Astrocyte (in vitro differentiated cells and primary cell): Measurements from ENCODE around the gene PCBD2. TPM values are rescaled to one million over a fixed set of nuclear protein-coding genes. Genes with fewer than 3 reads are reported as not detected.

Experiments
- DNase-seq: peaks from one replicate; pipeline ENCODE4 v3.0.0-alpha.2; 2010; ENCODE audit warnings: low read depth
- FAIRE-seq: peaks from 2 replicates; lab custom pipeline; 2011; peaks lifted over from hg19 to GRCh38; lab: Jason Lieb, UNC
- H2AFZ ChIP-seq: 2 replicates; pipeline ENCODE4 v1.6.0; 2012; ENCODE audit warnings: low read depth, low read length, inconsistent platforms
- H3K27ac ChIP-seq: 2 replicates; pipeline ENCODE4 v1.5.1; 2011; ENCODE audit warnings: low read depth, low read length, inconsistent platforms
- H3K27me3 ChIP-seq: 2 replicates; pipeline ENCODE4 v1.6.0; 2011; ENCODE audit warnings: low read length, inconsistent platforms; ENCODE audit not compliant: insufficient read depth
- H3K36me3 ChIP-seq: 2 replicates; pipeline ENCODE4 v1.5.1; 2011; ENCODE audit warnings: low read length, inconsistent platforms; ENCODE audit not compliant: insufficient read depth
- H3K4me1 ChIP-seq: 2 replicates; pipeline ENCODE4 v1.5.1; 2011; ENCODE audit warnings: low read length, inconsistent platforms; ENCODE audit not compliant: insufficient read depth
- H3K4me2 ChIP-seq: 2 replicates; pipeline ENCODE4 v1.6.0; 2012; ENCODE audit warnings: low read length, inconsistent platforms
- H3K4me3 ChIP-seq: 2 replicates; pipeline ENCODE4 v1.5.1; 2011; ENCODE audit warnings: low read depth, mild to moderate bottlenecking, low read length, inconsistent platforms; ENCODE audit not compliant: insufficient read depth
- H3K79me2 ChIP-seq: 2 replicates; pipeline ENCODE4 v1.6.0; 2012; ENCODE audit warnings: mild to moderate bottlenecking, low read length, inconsistent platforms; ENCODE audit not compliant: insufficient read depth
- H3K9ac ChIP-seq: 2 replicates; pipeline ENCODE4 v1.6.0; 2012; ENCODE audit warnings: mild to moderate bottlenecking, low read length, inconsistent platforms
- H3K9me3 ChIP-seq: 2 replicates; pipeline ENCODE4 v1.5.1; 2012; ENCODE audit warnings: low read depth, mild to moderate bottlenecking, low read length, inconsistent platforms; ENCODE audit not compliant: insufficient read depth
- H4K20me1 ChIP-seq: 2 replicates; pipeline ENCODE4 v1.6.0; 2012; ENCODE audit warnings: low read length, inconsistent platforms; ENCODE audit not compliant: insufficient read depth
- H3K27ac Mint-ChIP-seq: one replicate; pipeline ENCODE4 v1.8.0; 2021; ENCODE audit warnings: mild to moderate bottlenecking, mixed read lengths; ENCODE audit not compliant: unreplicated experiment
- H3K27me3 Mint-ChIP-seq: one replicate; pipeline ENCODE4 v1.8.0; 2021; ENCODE audit warnings: low read depth, mixed read lengths; ENCODE audit not compliant: unreplicated experiment
- H3K36me3 Mint-ChIP-seq: one replicate; pipeline ENCODE4 v1.8.0; 2021; ENCODE audit warnings: low read depth, mixed read lengths; ENCODE audit not compliant: unreplicated experiment
- H3K4me1 Mint-ChIP-seq: one replicate; pipeline ENCODE4 v1.8.0; 2021; ENCODE audit warnings: low read depth, mixed read lengths; ENCODE audit not compliant: unreplicated experiment
- H3K4me3 Mint-ChIP-seq: one replicate; pipeline ENCODE4 v1.8.0; 2021; ENCODE audit warnings: mild to moderate bottlenecking, moderate library complexity, mixed read lengths; ENCODE audit not compliant: unreplicated experiment
- H3K9me3 Mint-ChIP-seq: one replicate; pipeline ENCODE4 v1.8.0; 2021; ENCODE audit warnings: mild to moderate bottlenecking, mixed read lengths; ENCODE audit not compliant: unreplicated experiment
- EZH2 ChIP-seq: IDR thresholded peaks from 2 replicates; pipeline ENCODE4 v1.6.1; 2012; ENCODE audit warnings: mild to moderate bottlenecking, low read length, inconsistent platforms; ENCODE audit not compliant: insufficient read depth
- total RNA-seq: library from RNA; stranded (reverse); gene quantifications from 2 replicates; pipeline ENCODE4 v1.2.1, GENCODE V29; 2021
- TF ChIP-seq, protein P1 (sequence below): IDR thresholded peaks from 2 replicates; pipeline ENCODE4 v1.5.1; 2011; ENCODE audit warnings: low read depth, mild to moderate bottlenecking, inconsistent platforms, low read length, moderate library complexity; ENCODE audit not compliant: insufficient read depth

The PCBD2 gene
- total RNA-seq, 1 donor from 2014 or later, result 10.2 TPM

DNA sequence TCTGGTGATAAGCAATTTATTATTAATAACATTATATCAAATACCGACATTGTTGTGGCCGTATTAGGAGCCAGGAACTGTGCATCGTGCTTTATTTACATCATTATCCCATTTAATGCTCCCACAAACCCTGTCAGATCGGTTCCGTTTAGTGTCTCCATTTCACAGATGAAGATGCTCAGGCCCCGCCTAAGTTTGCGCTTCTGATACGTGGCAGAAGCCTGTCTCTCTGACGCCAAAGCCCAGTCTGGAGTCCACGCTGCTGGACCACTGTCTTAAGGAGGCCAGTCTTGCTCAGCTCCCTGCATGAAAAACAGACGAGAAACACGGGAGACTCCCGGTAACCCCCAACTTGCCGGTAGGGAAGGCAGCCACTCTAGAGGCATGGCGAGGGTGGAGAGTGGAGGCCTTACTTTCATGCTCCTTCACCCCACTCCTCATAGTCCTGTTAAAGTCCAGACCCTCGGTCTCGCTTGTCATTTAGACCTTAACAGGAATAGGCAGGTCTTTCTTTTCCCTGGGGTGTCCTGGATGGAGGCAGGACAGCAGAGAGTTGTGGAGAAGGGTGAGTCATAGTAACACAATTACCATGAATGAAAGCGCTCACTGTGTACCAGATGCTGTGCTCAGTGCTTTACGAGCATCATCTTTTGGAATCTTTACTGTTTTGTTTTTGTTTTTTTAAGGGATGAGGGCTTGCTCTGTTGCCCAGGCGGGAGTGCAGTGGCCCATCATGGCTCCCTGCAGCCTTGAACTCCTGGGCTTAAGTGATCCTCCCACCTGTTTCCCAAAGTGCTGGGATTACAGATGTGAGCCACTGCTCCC, 29.9 kb upstream of the PCBD2 start:
- Mint-ChIP-seq H3K4me3 (peak overlapping the region; percentile 96), H3K4me1 (peaks cover 18% of the 10 kb centered on the region), H3K9me3 (no peaks in the 10 kb centered on the region), H3K27ac (peak overlapping the region; percentile 90), H3K36me3 (peaks cover 5% of the 10 kb centered on the region), H3K27me3 (no peaks in the 10 kb centered on the region)
- H2AFZ ChIP-seq, result peak overlapping the region; percentile 96
- DNase-seq, result peak; percentile 83
- H3K79me2 ChIP-seq, result peaks cover 37% of the 10 kb centered on the region
- peak overlapping the region; percentile 88 for H3K4me2 ChIP-seq
- FAIRE-seq, result peak; percentile 20
- no peaks in the 10 kb centered on the region for H3K9me3 ChIP-seq
- peaks cover 6% of the 10 kb centered on the region for H3K4me1 ChIP-seq
- TF ChIP-seq, protein P1, sequence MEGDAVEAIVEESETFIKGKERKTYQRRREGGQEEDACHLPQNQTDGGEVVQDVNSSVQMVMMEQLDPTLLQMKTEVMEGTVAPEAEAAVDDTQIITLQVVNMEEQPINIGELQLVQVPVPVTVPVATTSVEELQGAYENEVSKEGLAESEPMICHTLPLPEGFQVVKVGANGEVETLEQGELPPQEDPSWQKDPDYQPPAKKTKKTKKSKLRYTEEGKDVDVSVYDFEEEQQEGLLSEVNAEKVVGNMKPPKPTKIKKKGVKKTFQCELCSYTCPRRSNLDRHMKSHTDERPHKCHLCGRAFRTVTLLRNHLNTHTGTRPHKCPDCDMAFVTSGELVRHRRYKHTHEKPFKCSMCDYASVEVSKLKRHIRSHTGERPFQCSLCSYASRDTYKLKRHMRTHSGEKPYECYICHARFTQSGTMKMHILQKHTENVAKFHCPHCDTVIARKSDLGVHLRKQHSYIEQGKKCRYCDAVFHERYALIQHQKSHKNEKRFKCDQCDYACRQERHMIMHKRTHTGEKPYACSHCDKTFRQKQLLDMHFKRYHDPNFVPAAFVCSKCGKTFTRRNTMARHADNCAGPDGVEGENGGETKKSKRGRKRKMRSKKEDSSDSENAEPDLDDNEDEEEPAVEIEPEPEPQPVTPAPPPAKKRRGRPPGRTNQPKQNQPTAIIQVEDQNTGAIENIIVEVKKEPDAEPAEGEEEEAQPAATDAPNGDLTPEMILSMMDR, result no peak
- TF ChIP-seq EZH2, result no peak
- no peaks in the 10 kb centered on the region for H3K27me3 ChIP-seq
- H4K20me1 ChIP-seq, result peaks cover 31% of the 10 kb centered on the region
- H3K9ac ChIP-seq, result peak overlapping the region; percentile 97
- no peaks in the 10 kb centered on the region for H3K36me3 ChIP-seq
- H3K4me3 ChIP-seq, result peak overlapping the region; percentile 74
- peak overlapping the region; percentile 96 for H3K27ac ChIP-seq

DNA sequence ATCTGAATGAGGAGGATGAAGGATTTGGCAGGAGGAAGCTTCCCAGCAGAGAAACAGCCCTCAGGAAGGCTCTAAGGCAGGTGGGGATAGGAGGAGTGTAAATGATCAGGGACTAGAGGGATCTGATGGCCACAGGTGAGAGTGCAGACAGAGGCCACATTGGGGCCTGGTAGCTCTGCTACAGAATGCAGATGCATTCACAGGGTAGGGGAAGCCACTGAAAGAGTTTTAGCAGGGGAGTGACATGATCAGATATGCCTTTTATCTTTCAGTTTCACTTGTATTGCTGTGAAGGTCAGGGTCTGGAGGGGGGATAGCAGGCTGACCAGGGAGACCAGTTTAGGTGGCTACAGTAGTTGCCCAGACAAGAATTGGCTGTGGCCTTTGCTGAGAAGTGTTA, 27.8 kb upstream of the PCBD2 start:
- Histone ChIP-seq H4K20me1 (peaks cover 39% of the 10 kb centered on the region), H3K4me3 (no peak overlapping the region), H3K27ac (no peak overlapping the region), H3K36me3 (no peaks in the 10 kb centered on the region), H2AFZ (no peak overlapping the region), H3K9me3 (no peaks in the 10 kb centered on the region), H3K4me2 (no peak overlapping the region), H3K4me1 (peaks cover 6% of the 10 kb centered on the region), H3K27me3 (no peaks in the 10 kb centered on the region), H3K9ac (no peak overlapping the region), H3K79me2 (peaks cover 46% of the 10 kb centered on the region)
- H3K27me3 Mint-ChIP-seq, result no peaks in the 10 kb centered on the region
- H3K4me3 Mint-ChIP-seq, result peak overlapping the region; percentile 54
- FAIRE-seq (no peak), DNase-seq (no peak)
- H3K9me3 Mint-ChIP-seq, result no peaks in the 10 kb centered on the region
- H3K4me1 Mint-ChIP-seq, result peaks cover 18% of the 10 kb centered on the region
- no peak for TF ChIP-seq EZH2
- TF ChIP-seq, protein P1, result no peak
- H3K36me3 Mint-ChIP-seq, result peaks cover 5% of the 10 kb centered on the region
- no peak overlapping the region for H3K27ac Mint-ChIP-seq

DNA sequence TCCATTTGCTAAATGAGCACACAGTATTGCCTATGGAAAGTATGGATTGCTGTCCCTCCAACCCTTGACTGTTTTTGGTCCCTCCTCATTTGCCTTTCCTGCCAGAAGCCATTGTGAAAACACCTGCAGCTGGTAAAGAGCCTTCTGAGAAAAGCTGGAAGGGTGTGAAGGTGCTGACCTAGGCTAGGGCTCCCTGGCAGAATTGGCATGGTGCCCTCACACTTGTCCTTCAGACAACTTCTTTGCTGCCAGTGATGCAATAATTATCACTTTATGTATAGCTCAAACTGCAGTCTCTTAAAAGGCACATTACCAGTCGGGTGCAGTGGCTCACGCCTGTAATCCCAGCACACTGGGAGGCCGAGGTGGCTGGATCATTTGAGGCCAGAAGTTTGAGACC, 26.5 kb upstream of the PCBD2 start:
- H3K79me2 ChIP-seq, result peaks cover 46% of the 10 kb centered on the region

More for the DNA sequence above, 26.5 kb upstream of the PCBD2 start:
- Mint-ChIP-seq H3K4me1 (peaks cover 18% of the 10 kb centered on the region), H3K36me3 (peaks cover 5% of the 10 kb centered on the region), H3K9me3 (no peaks in the 10 kb centered on the region), H3K4me3 (no peak overlapping the region), H3K27ac (no peak overlapping the region), H3K27me3 (no peaks in the 10 kb centered on the region)
- Histone ChIP-seq H3K36me3 (no peaks in the 10 kb centered on the region), H4K20me1 (peaks cover 39% of the 10 kb centered on the region), H3K4me2 (no peak overlapping the region), H3K27ac (no peak overlapping the region), H2AFZ (no peak overlapping the region), H3K9me3 (no peaks in the 10 kb centered on the region), H3K27me3 (no peaks in the 10 kb centered on the region), H3K4me1 (peaks cover 6% of the 10 kb centered on the region), H3K4me3 (no peak overlapping the region), H3K9ac (no peak overlapping the region)
- no peak for DNase-seq
- FAIRE-seq, result no peak
- no peak for TF ChIP-seq EZH2
- TF ChIP-seq, protein P1, result no peak
